ENCODE results near the gene SPATA9. TPM values are rescaled to one million over a fixed set of nuclear protein-coding genes. Genes with fewer than 3 reads are reported as not detected.
A peak's percentile ranks its signal among the peaks of the same experiment; 100 is the strongest.
"Not testable (repeated sequence)": the region's sequence is repeated elsewhere in the genome, so short reads cannot be mapped to it uniquely, and the experiment has no call there.

Gene SPATA9
- total RNA-seq, 8 experiments from 2014 or later = 0.60 to 2.1 (median 1.2) TPM; not detected in 1

DNA sequence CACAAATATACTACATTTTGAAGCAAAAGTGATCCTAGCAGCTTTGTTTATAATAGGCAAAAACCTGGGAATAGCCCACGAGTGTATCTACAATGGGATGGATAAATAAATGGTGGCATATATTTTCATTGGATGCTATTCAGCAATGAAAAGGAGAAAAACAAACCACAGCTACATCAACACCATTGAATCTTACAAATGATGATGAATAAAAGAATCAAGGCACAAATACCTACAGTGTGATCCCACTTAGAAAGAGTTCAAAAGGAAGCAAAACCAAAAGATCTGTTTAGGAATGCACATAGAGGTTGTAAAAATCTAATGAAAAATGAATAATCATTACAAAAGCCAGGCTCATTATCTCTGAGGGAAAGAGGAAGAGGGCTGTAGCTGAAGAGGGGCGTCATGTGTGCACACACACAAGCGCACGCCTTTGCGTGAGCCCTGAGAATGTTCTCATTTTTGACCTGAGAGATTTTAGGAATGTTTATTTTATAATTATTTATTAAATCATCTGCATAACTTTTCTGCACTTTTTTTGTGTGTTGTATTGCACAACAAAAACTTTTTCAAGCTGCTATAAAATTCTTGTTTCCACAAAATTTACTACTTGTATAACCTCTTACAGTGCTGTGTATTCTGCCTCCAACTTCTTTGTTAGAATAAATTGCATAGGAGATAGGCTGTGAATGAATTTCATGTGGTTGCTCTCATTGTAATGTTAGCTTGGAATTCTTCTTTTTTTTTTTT lies 42.5 kb upstream of the SPATA9 start:
- Histone ChIP-seq H3K27ac (no peak overlapping the region), H3K4me1 (replicated peaks in 1 of 2) (peaks cover 0 to 2% of the 10 kb centered on the region in 2 donors), H3K4me3 (no peak overlapping the region)
- in situ Hi-C loops (cut with MboI; ENCODE audit: low pct_unique_long_range_greater_than_20kb in 2 of 9, low sequenced_read_pairs in 9 of 9, unreplicated experiment in 9 of 9) = no loop called here
- peak in 2 of 8 experiments; percentile 18 to 22 for ATAC-seq (replicated peaks in 6 of 8)
- WGBS, 10 experiments = 38 to 100% (median 63%) methylated on average over 1 to 5 of the region's 5 CpGs

- no peak overlapping the region for H3K27ac ChIP-seq
- in situ Hi-C loops (cut with MboI; ENCODE audit: low pct_unique_long_range_greater_than_20kb in 2 of 9, low sequenced_read_pairs in 9 of 9, unreplicated experiment in 9 of 9) = no loop called here
- no peaks in the 10 kb centered on the region for H3K4me1 ChIP-seq (replicated peaks in 1 of 2)
- 28 to 100% (median 88%) methylated on average over 2 to 5 of the region's 5 CpGs for WGBS, 10 experiments
- ATAC-seq (replicated peaks in 6 of 8) = peak in 2 of 8 experiments; percentile 10 to 28
- no peak overlapping the region for H3K4me3 ChIP-seq
These were observed 41.0 kb upstream of the SPATA9 start for GRCh38 chr5:95723632-95724369.

DNA sequence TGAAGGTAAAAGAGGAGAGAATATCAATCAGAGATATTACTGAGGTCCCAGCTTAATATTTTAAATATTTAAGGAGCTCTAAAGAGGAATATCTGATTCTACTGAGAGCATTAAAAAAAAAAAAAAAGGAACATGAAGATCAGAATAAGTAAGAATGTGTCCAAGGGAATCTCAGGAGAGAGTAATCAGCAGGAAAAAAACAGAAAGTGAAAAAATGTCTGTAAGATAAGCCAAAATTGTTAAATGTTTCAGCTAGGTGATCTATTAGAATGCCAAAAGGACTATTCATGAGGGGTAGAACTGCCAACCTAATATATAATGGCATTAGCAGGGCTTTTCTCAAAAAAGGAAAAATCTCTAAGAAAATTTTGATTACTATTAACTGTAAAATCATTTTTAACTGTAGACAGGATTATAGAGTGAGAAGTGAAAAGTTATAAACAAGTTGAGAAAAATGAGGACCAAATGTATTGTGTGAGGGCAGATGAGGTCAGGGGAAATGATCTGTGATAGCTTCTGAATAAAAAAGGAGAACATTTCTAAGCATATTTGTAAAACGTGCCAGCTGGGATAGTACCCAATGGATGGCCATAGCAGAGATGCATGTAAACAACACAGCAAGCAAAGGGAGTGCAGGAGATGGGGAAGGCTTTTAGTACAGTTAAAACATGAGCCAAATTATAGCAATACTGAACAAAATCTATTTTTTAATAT lies 38.9 kb upstream of the SPATA9 start:
- WGBS, 10 experiments = 0 to 100% (median 50%) methylated on average over 1 of the region's 1 CpG; no CpG with 5 or more reads in 3 of the 10 experiments
- ATAC-seq (replicated peaks in 6 of 8) = no peak
- Histone ChIP-seq H3K4me3 (no peak overlapping the region), H3K27ac (no peak overlapping the region), H3K4me1 (replicated peaks in 1 of 2) (no peaks in the 10 kb centered on the region)
- in situ Hi-C loops (cut with MboI; ENCODE audit: low pct_unique_long_range_greater_than_20kb in 2 of 9, low sequenced_read_pairs in 9 of 9, unreplicated experiment in 9 of 9) = no loop called here

GRCh38 chr5:95720094-95720786 lies 37.4 kb upstream of the SPATA9 start:
- peak in 3 of 8 experiments; percentile 55 to 66 (median 57) for ATAC-seq (replicated peaks in 6 of 8)
- no peaks in the 10 kb centered on the region for H3K4me1 ChIP-seq (replicated peaks in 1 of 2)
- 25 to 100% (median 75%) methylated on average over 1 to 3 of the region's 3 CpGs; no CpG with 5 or more reads in 1 of the 10 experiments for WGBS, 10 experiments
- H3K27ac ChIP-seq = no peak overlapping the region
- in situ Hi-C loops (cut with MboI; ENCODE audit: low pct_unique_long_range_greater_than_20kb in 2 of 9, low sequenced_read_pairs in 9 of 9, unreplicated experiment in 9 of 9) = no loop called here
- no peak overlapping the region for H3K4me3 ChIP-seq

DNA sequence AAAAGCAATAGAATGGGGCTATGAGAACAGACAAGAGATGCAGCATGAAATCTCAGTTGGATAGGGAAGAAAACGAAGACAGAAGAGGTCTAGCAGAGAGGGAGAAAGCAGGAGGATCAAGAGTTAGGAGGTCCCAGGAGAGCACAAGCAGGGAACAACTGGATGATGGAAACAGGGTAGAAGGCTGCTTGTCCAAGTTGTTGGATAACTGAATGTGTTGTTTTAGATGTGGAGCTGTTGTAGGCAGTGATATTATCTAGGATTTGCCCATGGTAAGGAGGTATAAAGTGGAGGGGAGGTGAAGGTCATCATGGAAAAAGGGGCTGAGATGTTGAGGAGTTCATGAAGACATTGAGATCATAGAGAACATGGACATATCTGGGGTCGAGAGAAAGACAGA lies 35.9 kb upstream of the SPATA9 start:
- H3K4me1 ChIP-seq (replicated peaks in 1 of 2) = no peaks in the 10 kb centered on the region
- ATAC-seq (replicated peaks in 6 of 8) = no peak
- in situ Hi-C loops (cut with MboI; ENCODE audit: low pct_unique_long_range_greater_than_20kb in 2 of 9, low sequenced_read_pairs in 9 of 9, unreplicated experiment in 9 of 9) = no loop called here
- no peak overlapping the region for H3K4me3 ChIP-seq
- 20 to 100% (median 75%) methylated on average over 1 to 2 of the region's 2 CpGs for WGBS, 10 experiments
- no peak overlapping the region for H3K27ac ChIP-seq

- peak in 1 of 8 experiments; percentile 33 for ATAC-seq (replicated peaks in 6 of 8)
- in situ Hi-C loops (cut with MboI; ENCODE audit: low pct_unique_long_range_greater_than_20kb in 2 of 9, low sequenced_read_pairs in 9 of 9, unreplicated experiment in 9 of 9) = no loop called here
- Histone ChIP-seq H3K4me3 (no peak overlapping the region), H3K27ac (no peak overlapping the region), H3K4me1 (replicated peaks in 1 of 2) (no peaks in the 10 kb centered on the region)
- 0 to 100% (median 67%) methylated on average over 1 to 2 of the region's 2 CpGs; no CpG with 5 or more reads in 1 of the 10 experiments for WGBS, 10 experiments
These were observed 35.4 kb upstream of the SPATA9 start for GRCh38 chr5:95718203-95718602.

GRCh38 chr5:95717439-95717838 lies 34.6 kb upstream of the SPATA9 start:
- Histone ChIP-seq H3K4me3 (no peak overlapping the region), H3K27ac (no peak overlapping the region), H3K4me1 (replicated peaks in 1 of 2) (no peaks in the 10 kb centered on the region)
- in situ Hi-C loops (cut with MboI; ENCODE audit: low pct_unique_long_range_greater_than_20kb in 2 of 9, low sequenced_read_pairs in 9 of 9, unreplicated experiment in 9 of 9) = no loop called here
- ATAC-seq (replicated peaks in 6 of 8) = no peak
- WGBS, 10 experiments = 67 to 100% (median 96%) methylated on average over 1 to 2 of the region's 2 CpGs; no CpG with 5 or more reads in 3 of the 10 experiments

DNA sequence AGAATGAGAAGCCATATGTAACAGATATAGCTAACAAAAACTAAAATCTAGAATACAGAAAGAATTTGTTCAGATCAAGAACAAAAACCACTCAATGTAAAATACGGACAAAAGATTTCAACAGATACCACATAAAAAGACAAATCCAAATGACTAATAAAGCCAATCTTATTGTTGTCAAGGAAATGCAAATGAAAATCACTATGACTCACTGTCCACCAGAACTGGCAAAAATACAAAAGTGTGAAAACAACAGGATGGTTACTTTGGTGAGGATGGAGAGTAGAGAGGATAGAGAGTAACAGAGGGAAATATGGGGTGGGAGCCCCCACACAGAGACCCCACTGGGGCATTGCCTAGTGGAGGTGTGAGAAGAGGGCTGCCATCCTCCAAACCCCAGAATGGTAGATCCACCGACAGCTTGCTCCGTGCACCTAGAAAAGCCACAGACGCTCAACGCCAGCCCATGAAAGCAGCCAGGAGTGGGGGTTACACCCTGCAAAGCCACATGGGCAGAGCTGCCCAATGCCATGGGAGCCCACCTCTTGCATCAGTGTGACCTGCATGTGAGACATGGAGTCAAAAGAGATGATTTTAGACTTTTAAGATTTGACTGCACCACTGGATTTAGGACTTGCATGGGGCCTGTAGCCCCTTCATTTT lies 33.1 kb upstream of the SPATA9 start:
- peak in 2 of 8 experiments; percentile 72 to 76 for ATAC-seq (replicated peaks in 6 of 8)
- in situ Hi-C loops (cut with MboI; ENCODE audit: low pct_unique_long_range_greater_than_20kb in 2 of 9, low sequenced_read_pairs in 9 of 9, unreplicated experiment in 9 of 9) = no loop called here
- Histone ChIP-seq H3K27ac (no peak overlapping the region), H3K4me3 (no peak overlapping the region), H3K4me1 (replicated peaks in 1 of 2) (no peaks in the 10 kb centered on the region)
- 0 to 95% (median 67%) methylated on average over 1 to 5 of the region's 5 CpGs for WGBS, 10 experiments

GRCh38 chr5:95713960-95714710 lies 31.3 kb upstream of the SPATA9 start:
- Histone ChIP-seq H3K4me1 (replicated peaks in 1 of 2) (peaks cover 2 to 4% of the 10 kb centered on the region in 2 donors), H3K4me3 (no peak overlapping the region), H3K27ac (no peak overlapping the region)
- WGBS, 10 experiments = 86 to 100% (median 94%) methylated on average over 3 to 4 of the region's 4 CpGs
- in situ Hi-C loops (cut with MboI; ENCODE audit: low pct_unique_long_range_greater_than_20kb in 2 of 9, low sequenced_read_pairs in 9 of 9, unreplicated experiment in 9 of 9) = no loop called here
- no peak for ATAC-seq (replicated peaks in 6 of 8)

DNA sequence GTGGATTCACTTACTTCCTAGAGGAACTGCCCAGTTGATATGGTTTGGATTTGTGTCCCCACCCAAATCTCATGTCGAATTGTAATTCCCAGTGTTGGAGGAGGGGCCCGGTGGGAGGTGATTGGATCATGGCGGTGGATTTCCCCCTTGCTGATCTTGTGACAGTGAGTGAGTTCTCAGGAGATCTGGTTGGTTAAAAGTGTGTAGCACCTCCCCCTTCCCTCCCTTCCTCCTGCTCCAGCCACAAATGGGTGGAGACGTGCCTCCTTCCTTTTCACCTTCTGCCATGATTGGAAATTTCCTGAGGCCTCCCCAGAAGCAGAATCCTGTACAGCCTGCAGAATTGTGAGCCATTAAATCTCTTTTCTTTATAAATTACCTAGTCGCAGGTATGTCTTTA lies 30.5 kb upstream of the SPATA9 start:
- H3K27ac ChIP-seq; ATAC-seq (replicated peaks in 6 of 8); H3K4me1 ChIP-seq (replicated peaks in 1 of 2); H3K4me3 ChIP-seq; in situ Hi-C loops (cut with MboI; ENCODE audit: low pct_unique_long_range_greater_than_20kb in 2 of 9, low sequenced_read_pairs in 9 of 9, unreplicated experiment in 9 of 9): not testable (repeated sequence)
- whole genome bisulfite sequencing, 10 experiments = 71 to 86% methylated on average over 1 of the region's 5 CpGs; no CpG with 5 or more reads in 8 of the 10 experiments

GRCh38 chr5:95712347-95712958 lies 29.7 kb upstream of the SPATA9 start:
- Histone ChIP-seq H3K4me1 (replicated peaks in 1 of 2) (peaks cover 2 to 4% of the 10 kb centered on the region in 2 donors), H3K4me3 (no peak overlapping the region), H3K27ac (no peak overlapping the region)
- WGBS, 10 experiments = 0 to 100% (median 52%) methylated on average over 1 to 2 of the region's 2 CpGs; no CpG with 5 or more reads in 2 of the 10 experiments
- in situ Hi-C loops (cut with MboI; ENCODE audit: low pct_unique_long_range_greater_than_20kb in 2 of 9, low sequenced_read_pairs in 9 of 9, unreplicated experiment in 9 of 9) = no loop called here
- peak in 3 of 8 experiments; percentile 35 to 79 (median 79) for ATAC-seq (replicated peaks in 6 of 8)

Measured in motor neuron (in vitro differentiated cells).